ENCODE measurements around the gene ARSI.

DNA sequence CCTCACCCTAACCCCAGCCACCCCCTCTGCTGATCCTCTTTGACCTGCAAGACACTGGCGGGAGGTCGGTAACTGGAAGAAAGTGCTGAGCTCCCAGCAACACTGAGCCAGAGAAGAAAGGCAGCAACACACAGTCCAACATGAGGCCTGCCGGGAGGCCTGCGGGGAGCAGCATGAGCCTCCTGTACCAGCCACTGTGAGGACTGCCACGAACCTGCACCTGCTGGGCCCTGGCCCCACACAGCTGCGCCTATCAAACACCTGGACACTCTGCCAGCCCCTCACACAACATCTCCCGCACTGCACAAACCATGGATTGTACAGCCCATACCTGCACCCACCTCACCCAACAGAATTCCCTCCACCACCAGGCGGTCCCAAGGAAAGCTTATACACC lies 31.4 kb downstream of the ARSI start:
- TF ChIP-seq POLR2A (IDR thresholded peaks at IDR 0.05) (no peak), POLR2AphosphoS5 (IDR thresholded peaks at IDR 0.05) (no peak)
- TF ChIP-seq, protein P1, sequence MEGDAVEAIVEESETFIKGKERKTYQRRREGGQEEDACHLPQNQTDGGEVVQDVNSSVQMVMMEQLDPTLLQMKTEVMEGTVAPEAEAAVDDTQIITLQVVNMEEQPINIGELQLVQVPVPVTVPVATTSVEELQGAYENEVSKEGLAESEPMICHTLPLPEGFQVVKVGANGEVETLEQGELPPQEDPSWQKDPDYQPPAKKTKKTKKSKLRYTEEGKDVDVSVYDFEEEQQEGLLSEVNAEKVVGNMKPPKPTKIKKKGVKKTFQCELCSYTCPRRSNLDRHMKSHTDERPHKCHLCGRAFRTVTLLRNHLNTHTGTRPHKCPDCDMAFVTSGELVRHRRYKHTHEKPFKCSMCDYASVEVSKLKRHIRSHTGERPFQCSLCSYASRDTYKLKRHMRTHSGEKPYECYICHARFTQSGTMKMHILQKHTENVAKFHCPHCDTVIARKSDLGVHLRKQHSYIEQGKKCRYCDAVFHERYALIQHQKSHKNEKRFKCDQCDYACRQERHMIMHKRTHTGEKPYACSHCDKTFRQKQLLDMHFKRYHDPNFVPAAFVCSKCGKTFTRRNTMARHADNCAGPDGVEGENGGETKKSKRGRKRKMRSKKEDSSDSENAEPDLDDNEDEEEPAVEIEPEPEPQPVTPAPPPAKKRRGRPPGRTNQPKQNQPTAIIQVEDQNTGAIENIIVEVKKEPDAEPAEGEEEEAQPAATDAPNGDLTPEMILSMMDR (IDR thresholded peaks at IDR 0.05) = no peak

Data from upper lobe of left lung (tissue), 4 donors.